A172 (cell line): ENCODE measurements around the gene LANCL2. TPM values are rescaled to one million over a fixed set of nuclear protein-coding genes. Genes with fewer than 3 reads are reported as not detected.
A peak's percentile ranks its signal among the peaks of the same experiment; 100 is the strongest.
"Not testable (repeated sequence)": the region's sequence is repeated elsewhere in the genome, so short reads cannot be mapped to it uniquely, and the experiment has no call there.

Experiments used
- DNase-seq: peaks from one replicate; pipeline ENCODE4 v3.0.0-alpha.2; 2015; ENCODE audit warnings: low spot score
- total RNA-seq: library from RNA; depleted of rRNA; stranded (reverse); fragments of >200 nt; shearing (Covaris generic); gene quantifications from 2 replicates; pipeline ENCODE4 v1.2.3, GENCODE V29; 2014

Gene LANCL2
- total RNA-seq, 1 experiment from 2014 or later = 27.5 TPM

GRCh38 chr7:55362927-55363326, 2.2 kb upstream of the LANCL2 start:
- no peak for DNase-seq

GRCh38 chr7:55363386-55364170, 1.6 kb upstream of the LANCL2 start:
- DNase-seq = no peak

- DNase-seq = peak; percentile 91
These were observed 731 bp downstream of the LANCL2 start for GRCh38 chr7:55365675-55366460.

- peak; percentile 42 for DNase-seq
These were observed 1.4 kb downstream of the LANCL2 start for GRCh38 chr7:55366461-55367070.

- DNase-seq = no peak
These were observed 2.2 kb downstream of the LANCL2 start for GRCh38 chr7:55367283-55367840.

- DNase-seq = peak; percentile 87
These were observed 4.6 kb downstream of the LANCL2 start for GRCh38 chr7:55369427-55370400.

- no peak for DNase-seq
These were observed 9.1 kb downstream of the LANCL2 start for GRCh38 chr7:55374213-55374612.

- DNase-seq = no peak
These were observed 10.1 kb downstream of the LANCL2 start for GRCh38 chr7:55375237-55375636.

GRCh38 chr7:55377162-55377817, 12.2 kb downstream of the LANCL2 start:
- DNase-seq = no peak

GRCh38 chr7:55379285-55379684, 14.1 kb downstream of the LANCL2 start:
- DNase-seq = no peak

- no peak for DNase-seq
These were observed 16.1 kb downstream of the LANCL2 start for GRCh38 chr7:55381189-55381588.

- DNase-seq = no peak
These were observed 16.6 kb downstream of the LANCL2 start for GRCh38 chr7:55381696-55382095.

GRCh38 chr7:55382251-55382650, 17.1 kb downstream of the LANCL2 start:
- DNase-seq = no peak

GRCh38 chr7:55386541-55386940, 21.4 kb downstream of the LANCL2 start:
- no peak for DNase-seq

GRCh38 chr7:55387062-55387965, 22.2 kb downstream of the LANCL2 start:
- DNase-seq = peak; percentile 31

GRCh38 chr7:55396233-55396785, 31.2 kb downstream of the LANCL2 start:
- no peak for DNase-seq

GRCh38 chr7:55397617-55398016, 32.5 kb downstream of the LANCL2 start:
- no peak for DNase-seq

GRCh38 chr7:55400191-55400590, 35.1 kb downstream of the LANCL2 start:
- no peak for DNase-seq

- not testable (repeated sequence) for DNase-seq
These were observed 37.4 kb downstream of the LANCL2 start for GRCh38 chr7:55402506-55402905.
